Measurements from ENCODE around the gene TNK2. TPM values are rescaled to one million over a fixed set of nuclear protein-coding genes. Genes with fewer than 3 reads are reported as not detected.

The TNK2 gene
- total RNA-seq, 1 donor from 2014 or later: 46.2 TPM

DNA sequence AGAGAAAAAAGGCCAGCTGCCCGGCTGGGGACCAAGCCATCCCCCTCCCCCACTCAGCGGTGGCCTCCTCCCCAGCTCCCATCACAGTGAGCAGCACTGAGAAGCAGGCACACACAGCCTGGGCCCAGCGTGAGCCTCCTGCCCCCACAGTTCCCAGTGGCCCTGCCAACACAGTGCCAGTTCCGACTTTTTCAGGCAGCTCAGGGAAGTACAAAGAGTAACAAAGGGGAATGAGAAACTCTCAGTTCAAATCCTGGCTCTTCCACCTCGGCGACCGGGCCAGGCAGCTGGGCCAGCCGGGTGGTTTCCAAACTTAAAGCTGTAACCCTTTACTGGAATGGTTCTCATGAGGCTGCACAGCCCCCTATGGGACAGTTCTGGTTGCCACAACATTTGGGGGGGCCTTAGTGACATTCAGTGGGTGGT lies 18.5 kb downstream of the TNK2 start:
- Mint-ChIP-seq H3K36me3 (ENCODE audit: unreplicated experiment) (no peaks in the 10 kb centered on the region), H3K4me1 (ENCODE audit: low read depth, unreplicated experiment) (peaks cover 34% of the 10 kb centered on the region), H3K9me3 (ENCODE audit: unreplicated experiment) (peaks cover 3% of the 10 kb centered on the region), H3K4me3 (ENCODE audit: unreplicated experiment) (peak overlapping the region; percentile 49), H3K27me3 (ENCODE audit: unreplicated experiment) (peaks cover 1% of the 10 kb centered on the region), H3K27ac (ENCODE audit: unreplicated experiment) (peak overlapping the region; percentile 76)
- peak; percentile 60 for DNase-seq
- TF ChIP-seq, protein P1, sequence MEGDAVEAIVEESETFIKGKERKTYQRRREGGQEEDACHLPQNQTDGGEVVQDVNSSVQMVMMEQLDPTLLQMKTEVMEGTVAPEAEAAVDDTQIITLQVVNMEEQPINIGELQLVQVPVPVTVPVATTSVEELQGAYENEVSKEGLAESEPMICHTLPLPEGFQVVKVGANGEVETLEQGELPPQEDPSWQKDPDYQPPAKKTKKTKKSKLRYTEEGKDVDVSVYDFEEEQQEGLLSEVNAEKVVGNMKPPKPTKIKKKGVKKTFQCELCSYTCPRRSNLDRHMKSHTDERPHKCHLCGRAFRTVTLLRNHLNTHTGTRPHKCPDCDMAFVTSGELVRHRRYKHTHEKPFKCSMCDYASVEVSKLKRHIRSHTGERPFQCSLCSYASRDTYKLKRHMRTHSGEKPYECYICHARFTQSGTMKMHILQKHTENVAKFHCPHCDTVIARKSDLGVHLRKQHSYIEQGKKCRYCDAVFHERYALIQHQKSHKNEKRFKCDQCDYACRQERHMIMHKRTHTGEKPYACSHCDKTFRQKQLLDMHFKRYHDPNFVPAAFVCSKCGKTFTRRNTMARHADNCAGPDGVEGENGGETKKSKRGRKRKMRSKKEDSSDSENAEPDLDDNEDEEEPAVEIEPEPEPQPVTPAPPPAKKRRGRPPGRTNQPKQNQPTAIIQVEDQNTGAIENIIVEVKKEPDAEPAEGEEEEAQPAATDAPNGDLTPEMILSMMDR (IDR thresholded peaks at IDR 0.05; ENCODE audit: partially characterized antibody, unreplicated experiment): no peak

DNA sequence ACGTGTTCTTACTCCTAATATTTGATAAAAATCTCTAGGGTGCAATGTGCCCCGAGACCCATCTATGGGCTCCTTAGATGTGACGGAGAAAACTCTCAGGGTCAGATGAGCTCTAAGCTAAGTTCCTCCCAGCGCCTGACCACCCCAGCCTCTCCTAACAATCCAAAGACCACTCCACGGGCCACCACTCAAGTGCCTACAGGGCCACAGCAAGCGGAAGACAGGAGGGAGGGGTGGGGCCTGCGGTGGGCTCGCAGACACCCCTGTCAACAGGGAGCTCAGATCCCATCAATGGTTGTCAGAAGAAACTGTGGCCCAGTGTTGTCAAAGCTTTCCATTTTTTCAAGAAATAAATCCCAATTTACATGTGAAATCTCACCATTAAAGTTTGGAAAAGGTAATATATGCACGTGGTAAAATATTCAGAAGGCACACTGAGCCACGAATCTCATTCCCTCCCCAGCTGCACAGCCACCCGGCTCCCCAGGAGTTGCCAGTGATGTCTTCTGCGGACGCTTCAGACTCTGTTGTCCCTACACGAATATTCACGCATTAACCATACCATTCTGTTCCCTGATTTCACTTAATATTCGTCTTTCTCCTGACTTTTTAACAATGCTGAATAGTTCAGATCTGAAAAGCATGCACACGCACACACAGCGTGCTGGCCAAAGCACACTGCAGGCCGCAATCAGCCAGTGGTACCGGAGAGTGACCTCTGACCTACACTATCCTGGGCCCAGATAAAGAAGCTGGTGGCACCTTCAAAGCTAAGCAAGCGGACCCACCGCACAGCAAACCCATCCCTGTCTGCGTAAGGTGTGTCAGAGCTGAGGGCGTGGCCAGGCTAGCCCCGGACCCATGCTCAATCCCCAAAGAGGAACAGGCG lies 19.1 kb downstream of the TNK2 start:
- H3K27ac Mint-ChIP-seq (ENCODE audit: unreplicated experiment): peak overlapping the region; percentile 76
- peak overlapping the region; percentile 49 for H3K4me3 Mint-ChIP-seq (ENCODE audit: unreplicated experiment)
- TF ChIP-seq, protein P1 (IDR thresholded peaks at IDR 0.05; ENCODE audit: partially characterized antibody, unreplicated experiment): no peak
- peaks cover 1% of the 10 kb centered on the region for H3K27me3 Mint-ChIP-seq (ENCODE audit: unreplicated experiment)
- no peak for DNase-seq
- peaks cover 3% of the 10 kb centered on the region for H3K9me3 Mint-ChIP-seq (ENCODE audit: unreplicated experiment)
- H3K36me3 Mint-ChIP-seq (ENCODE audit: unreplicated experiment): no peaks in the 10 kb centered on the region
- H3K4me1 Mint-ChIP-seq (ENCODE audit: low read depth, unreplicated experiment): peaks cover 30% of the 10 kb centered on the region

DNA sequence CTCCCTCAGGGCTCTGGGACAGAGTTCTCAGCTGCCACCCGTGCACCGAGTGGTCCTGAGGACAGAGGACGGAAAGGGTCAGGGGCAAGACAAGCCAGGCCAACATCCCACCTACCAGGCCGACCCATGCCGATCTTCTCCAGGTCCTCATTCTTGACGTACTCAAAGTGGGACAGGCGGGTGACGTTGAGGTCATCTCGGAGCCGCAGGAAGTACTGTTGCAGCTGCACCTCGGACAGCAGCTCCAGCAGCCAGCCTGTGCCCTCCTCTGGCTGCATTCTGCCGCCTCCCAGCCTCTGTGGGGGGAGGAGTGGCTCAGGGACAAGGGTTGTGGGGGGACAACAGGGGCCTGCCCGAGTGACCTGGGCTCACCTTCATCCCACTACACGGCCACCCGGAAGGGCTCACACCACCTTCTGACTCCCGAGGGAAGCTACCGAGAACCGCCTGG lies 20.0 kb downstream of the TNK2 start:
- H3K27ac Mint-ChIP-seq (ENCODE audit: unreplicated experiment): no peak overlapping the region
- no peak overlapping the region for H3K4me3 Mint-ChIP-seq (ENCODE audit: unreplicated experiment)
- TF ChIP-seq, protein P1 (IDR thresholded peaks at IDR 0.05; ENCODE audit: partially characterized antibody, unreplicated experiment): no peak
- DNase-seq: peak; percentile 11
- peaks cover 22% of the 10 kb centered on the region for H3K4me1 Mint-ChIP-seq (ENCODE audit: low read depth, unreplicated experiment)
- peaks cover 3% of the 10 kb centered on the region for H3K9me3 Mint-ChIP-seq (ENCODE audit: unreplicated experiment)
- H3K36me3 Mint-ChIP-seq (ENCODE audit: unreplicated experiment): no peaks in the 10 kb centered on the region
- peaks cover 2% of the 10 kb centered on the region for H3K27me3 Mint-ChIP-seq (ENCODE audit: unreplicated experiment)

DNA sequence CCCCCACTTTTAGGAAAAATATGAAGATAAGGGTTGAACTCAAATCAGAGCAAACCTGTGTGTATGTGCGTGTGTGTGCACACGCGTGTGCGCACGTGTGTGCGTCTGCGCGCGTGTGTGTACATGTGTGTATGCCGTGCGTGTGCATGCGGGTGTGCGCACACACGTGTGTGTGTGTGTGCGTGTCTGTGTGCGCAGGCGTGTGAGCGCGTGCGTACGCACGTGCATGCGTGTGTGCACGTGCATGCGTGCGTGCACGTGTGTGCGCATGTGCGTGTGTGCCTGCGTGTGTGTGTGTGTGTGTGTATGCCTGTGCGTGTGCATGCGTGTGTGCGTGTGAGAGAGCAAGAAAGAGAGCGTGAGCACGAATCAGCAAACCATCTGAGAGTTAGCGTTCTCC lies 20.7 kb downstream of the TNK2 start:
- peaks cover 21% of the 10 kb centered on the region for H3K4me1 Mint-ChIP-seq (ENCODE audit: low read depth, unreplicated experiment)
- TF ChIP-seq, protein P1 (IDR thresholded peaks at IDR 0.05; ENCODE audit: partially characterized antibody, unreplicated experiment): no peak
- no peak overlapping the region for H3K27ac Mint-ChIP-seq (ENCODE audit: unreplicated experiment)
- H3K27me3 Mint-ChIP-seq (ENCODE audit: unreplicated experiment): peaks cover 3% of the 10 kb centered on the region
- H3K9me3 Mint-ChIP-seq (ENCODE audit: unreplicated experiment): peaks cover 3% of the 10 kb centered on the region
- no peak overlapping the region for H3K4me3 Mint-ChIP-seq (ENCODE audit: unreplicated experiment)
- no peak for DNase-seq
- no peaks in the 10 kb centered on the region for H3K36me3 Mint-ChIP-seq (ENCODE audit: unreplicated experiment)
